Smooth muscle cell (in vitro differentiated cells): ENCODE data around the gene SEMA3C. TPM values are rescaled to one million over a fixed set of nuclear protein-coding genes. Genes with fewer than 3 reads are reported as not detected.

ENCODE experiments used
- DNase-seq: peaks from one replicate; lab custom pipeline; 2025; ENCODE audit not compliant: unreplicated experiment; lab: John Stamatoyannopoulos, UW
- H2AFZ ChIP-seq: fragments of 200-600 bp; sonication (generic); 2 replicates; pipeline ENCODE4 v1.6.0; 2016; ENCODE audit warnings: antibody characterized with exemption, low read depth, mild to moderate bottlenecking
- H3F3A ChIP-seq: fragments of 200-600 bp; sonication (generic); 2 replicates; pipeline ENCODE4 v1.6.0; 2017; ENCODE audit warnings: antibody characterized with exemption, low read depth
- H3K27ac ChIP-seq: fragments of 200-600 bp; sonication (generic); 2 replicates; pipeline ENCODE4 v1.5.1; 2016; ENCODE audit warnings: low read depth, mild to moderate bottlenecking
- H3K27me3 ChIP-seq: fragments of 200-600 bp; sonication (generic); 2 replicates; pipeline ENCODE4 v1.6.1; 2016; ENCODE audit warnings: low read depth, mild to moderate bottlenecking
- H3K36me3 ChIP-seq: fragments of 200-600 bp; sonication (generic); 2 replicates; pipeline ENCODE4 v1.5.1; 2016; ENCODE audit warnings: low read depth
- H3K4me1 ChIP-seq: fragments of 200-600 bp; sonication (generic); 2 replicates; pipeline ENCODE4 v1.5.1; 2016; ENCODE audit warnings: low read depth
- H3K4me2 ChIP-seq: fragments of 200-600 bp; sonication (generic); 2 replicates; pipeline ENCODE4 v1.6.0; 2016; ENCODE audit warnings: mild to moderate bottlenecking
- H3K4me3 ChIP-seq: fragments of 200-600 bp; sonication (generic); 2 replicates; pipeline ENCODE4 v1.5.1; 2016; ENCODE audit warnings: mild to moderate bottlenecking
- H3K79me2 ChIP-seq: fragments of 200-600 bp; sonication (generic); 2 replicates; pipeline ENCODE4 v1.6.0; 2016; ENCODE audit warnings: low read depth, mild to moderate bottlenecking
- H3K9ac ChIP-seq: fragments of 200-600 bp; sonication (generic); 2 replicates; pipeline ENCODE4 v1.6.0; 2016; ENCODE audit warnings: low read depth
- H3K9me3 ChIP-seq: fragments of 200-600 bp; sonication (generic); replicated peaks from 2 replicates; pipeline ENCODE4 v1.5.1; 2016; ENCODE audit warnings: low read depth
- H4K20me1 ChIP-seq: fragments of 200-600 bp; sonication (generic); 2 replicates; pipeline ENCODE4 v1.6.0; 2016; ENCODE audit warnings: low read depth
- WGBS: methylation state at CpG from one replicate; pipeline ENCODE4 v1.1.7; 2016; ENCODE audit warnings: low lambda C conversion rate; 5-methylcytosine and 5-hydroxymethylcytosine counted together
- polyA plus RNA-seq: library from polyadenylated mRNA; unstranded; fragments of >200 nt; fragmentation: Nextera tagmentation; extraction: Ambion mirVana; gene quantifications from 2 replicates; pipeline ENCODE4 v1.2.1, GENCODE V29; 2016
- total RNA-seq: library from RNA; depleted of rRNA; stranded (reverse); fragments of >200 nt; gene quantifications from 2 replicates; pipeline ENCODE4 v1.2.3, GENCODE V29; 2014
- TF ChIP-seq, protein P1 (sequence below): fragments of 200-600 bp; sonication (generic); IDR thresholded peaks from 2 replicates; pipeline ENCODE4 v1.5.1; 2017; ENCODE audit warnings: borderline replicate concordance, mild to moderate bottlenecking, antibody characterized with exemption; ENCODE audit not compliant: insufficient read depth, poor library complexity, severe bottlenecking

The SEMA3C gene
- total and polyA plus RNA-seq, 2 experiments from 2014 or later = 20.6 to 295 TPM

DNA sequence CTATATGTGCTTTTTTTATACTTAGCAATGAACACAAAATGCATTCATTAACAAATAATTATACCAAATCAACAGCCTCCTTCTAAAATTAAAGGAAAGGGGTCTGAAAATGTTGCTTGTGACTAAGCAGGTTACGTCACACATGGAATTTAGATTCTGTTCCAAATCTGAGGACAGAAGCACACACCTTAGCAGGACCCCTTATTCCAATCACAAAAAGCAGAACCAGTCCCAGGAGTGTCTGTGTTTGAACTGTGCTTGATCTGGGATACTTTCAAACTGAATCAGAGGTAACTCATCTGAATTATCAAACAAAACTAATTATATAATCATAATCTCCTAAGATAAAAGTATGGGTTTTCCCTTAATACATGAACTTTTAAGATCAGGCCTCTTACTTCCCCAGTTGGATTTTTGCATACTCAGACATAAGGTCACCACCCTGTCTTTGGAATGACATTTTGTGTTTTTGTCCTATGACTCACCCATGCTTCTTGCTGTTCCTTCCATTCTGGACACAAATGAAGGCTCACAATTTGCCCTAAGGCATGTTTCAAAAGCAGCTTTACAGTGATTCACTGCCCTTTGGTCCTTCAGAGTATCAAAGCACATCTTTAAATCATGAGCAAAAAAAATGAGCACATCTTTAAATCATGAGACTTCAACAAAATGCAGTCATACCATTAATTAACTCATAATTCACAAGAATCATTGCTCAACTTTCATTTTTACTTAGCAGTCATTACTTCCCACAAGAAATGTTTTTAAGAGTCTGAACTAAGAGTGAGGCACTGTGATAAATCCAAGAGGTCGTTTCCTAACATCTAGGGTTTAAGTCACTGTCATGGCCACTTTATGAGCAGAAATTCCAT, 35.5 kb downstream of the SEMA3C start:
- Histone ChIP-seq H3K9ac (peak overlapping the region; percentile 77), H3K27ac (peak overlapping the region; percentile 98), H2AFZ (no peak overlapping the region), H4K20me1 (no peaks in the 10 kb centered on the region), H3K4me1 (peaks cover 22% of the 10 kb centered on the region), H3K4me2 (peak overlapping the region; percentile 63), H3K36me3 (no peaks in the 10 kb centered on the region), H3K79me2 (peaks cover 3% of the 10 kb centered on the region), H3F3A (peaks cover 21% of the 10 kb centered on the region), H3K9me3 (no peaks in the 10 kb centered on the region), H3K27me3 (no peaks in the 10 kb centered on the region), H3K4me3 (no peak overlapping the region)
- TF ChIP-seq, protein P1, sequence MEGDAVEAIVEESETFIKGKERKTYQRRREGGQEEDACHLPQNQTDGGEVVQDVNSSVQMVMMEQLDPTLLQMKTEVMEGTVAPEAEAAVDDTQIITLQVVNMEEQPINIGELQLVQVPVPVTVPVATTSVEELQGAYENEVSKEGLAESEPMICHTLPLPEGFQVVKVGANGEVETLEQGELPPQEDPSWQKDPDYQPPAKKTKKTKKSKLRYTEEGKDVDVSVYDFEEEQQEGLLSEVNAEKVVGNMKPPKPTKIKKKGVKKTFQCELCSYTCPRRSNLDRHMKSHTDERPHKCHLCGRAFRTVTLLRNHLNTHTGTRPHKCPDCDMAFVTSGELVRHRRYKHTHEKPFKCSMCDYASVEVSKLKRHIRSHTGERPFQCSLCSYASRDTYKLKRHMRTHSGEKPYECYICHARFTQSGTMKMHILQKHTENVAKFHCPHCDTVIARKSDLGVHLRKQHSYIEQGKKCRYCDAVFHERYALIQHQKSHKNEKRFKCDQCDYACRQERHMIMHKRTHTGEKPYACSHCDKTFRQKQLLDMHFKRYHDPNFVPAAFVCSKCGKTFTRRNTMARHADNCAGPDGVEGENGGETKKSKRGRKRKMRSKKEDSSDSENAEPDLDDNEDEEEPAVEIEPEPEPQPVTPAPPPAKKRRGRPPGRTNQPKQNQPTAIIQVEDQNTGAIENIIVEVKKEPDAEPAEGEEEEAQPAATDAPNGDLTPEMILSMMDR = no peak
- no peak for DNase-seq
- 17% methylated on average over 2 of the region's 2 CpGs for WGBS

DNA sequence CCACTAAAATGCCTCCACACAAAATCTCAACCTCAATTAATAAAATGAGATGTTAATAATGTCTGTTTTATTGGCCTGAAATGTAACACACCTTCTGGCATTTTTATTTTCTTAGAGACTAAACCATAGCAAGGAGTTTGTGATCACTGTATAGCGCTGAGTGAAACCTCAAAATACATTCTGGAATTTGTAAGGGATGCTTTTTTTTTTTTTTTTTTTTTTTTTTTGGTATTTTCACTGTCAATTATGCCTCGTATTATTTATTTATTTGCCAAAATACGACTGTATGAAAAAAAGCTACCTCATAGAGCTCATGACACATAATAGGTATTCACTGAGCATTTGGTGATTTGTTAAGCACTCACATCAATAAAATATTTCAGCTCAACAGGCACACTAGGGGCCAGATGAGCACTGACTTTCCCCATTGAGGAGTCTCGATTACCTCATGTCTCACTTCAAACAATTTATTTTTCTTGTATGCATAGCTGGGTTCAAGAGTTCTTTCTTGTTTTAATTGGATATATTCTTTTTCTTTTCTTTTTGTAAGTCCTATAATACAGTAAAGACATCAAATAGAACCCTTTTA, 36.5 kb downstream of the SEMA3C start:
- H3K4me1 ChIP-seq = peaks cover 28% of the 10 kb centered on the region
- H3K4me3 ChIP-seq = no peak overlapping the region
- DNase-seq = no peak
- H3F3A ChIP-seq = peaks cover 25% of the 10 kb centered on the region
- no peaks in the 10 kb centered on the region for H3K9me3 ChIP-seq
- H3K36me3 ChIP-seq = no peaks in the 10 kb centered on the region
- H3K27me3 ChIP-seq = no peaks in the 10 kb centered on the region
- peak overlapping the region; percentile 77 for H3K9ac ChIP-seq
- peaks cover 3% of the 10 kb centered on the region for H3K79me2 ChIP-seq
- WGBS = 83% methylated on average over 4 of the region's 4 CpGs
- H4K20me1 ChIP-seq = no peaks in the 10 kb centered on the region
- no peak overlapping the region for H3K4me2 ChIP-seq
- peak overlapping the region; percentile 98 for H3K27ac ChIP-seq
- TF ChIP-seq, protein P1 = no peak
- H2AFZ ChIP-seq = no peak overlapping the region

- H3K27me3 ChIP-seq = no peaks in the 10 kb centered on the region
- no peak overlapping the region for H3K4me3 ChIP-seq
- H3K27ac ChIP-seq = peak overlapping the region; percentile 98
- peaks cover 25% of the 10 kb centered on the region for H3F3A ChIP-seq
- H3K4me2 ChIP-seq = no peak overlapping the region
- TF ChIP-seq, protein P1 = no peak
- no peaks in the 10 kb centered on the region for H4K20me1 ChIP-seq
- peak overlapping the region; percentile 60 for H3K9ac ChIP-seq
- no peak overlapping the region for H2AFZ ChIP-seq
- H3K4me1 ChIP-seq = peaks cover 30% of the 10 kb centered on the region
- H3K9me3 ChIP-seq = no peaks in the 10 kb centered on the region
- H3K36me3 ChIP-seq = no peaks in the 10 kb centered on the region
- WGBS = 96% methylated on average over 1 of the region's 1 CpG
- H3K79me2 ChIP-seq = peaks cover 3% of the 10 kb centered on the region
- DNase-seq = no peak
These were observed 37.4 kb downstream of the SEMA3C start for GRCh38 chr7:80881351-80881900.
